ENCODE data around the gene SETD2. TPM values are rescaled to one million over a fixed set of nuclear protein-coding genes. Genes with fewer than 3 reads are reported as not detected.

The SETD2 gene
- total RNA-seq, 1 experiment from 2014 or later: 60.8 TPM

- no CpG with 5 or more reads among the region's 5 CpGs for WGBS (ENCODE audit: extremely low coverage, insufficient read length, low lambda C conversion rate)
- H3K23me2 ChIP-seq (ENCODE audit: insufficient read length, low read depth, low read length, poor library complexity, severe bottlenecking): peaks cover 6% of the 10 kb centered on the region
- DNase-seq: peak; percentile 68
These were observed 181.9 kb downstream of the SETD2 start for GRCh38 chr3:46981932-46982471.

More at GRCh38 chr3:46981932-46982471, 181.9 kb downstream of the SETD2 start:
- Histone ChIP-seq H3K79me2 (ENCODE audit: insufficient read depth, low read length) (peaks cover 4% of the 10 kb centered on the region; the same call in 1 of the 2 replicates), H3K9ac (ENCODE audit: extremely low read depth, insufficient read length, low read length) (no peak overlapping the region), H3K27me3 (ENCODE audit: insufficient read depth, low read length) (peaks cover 4% of the 10 kb centered on the region; the same call in 1 of the 2 replicates), H3K4me1 (ENCODE audit: insufficient read depth, low read length) (peaks cover 4% of the 10 kb centered on the region; the same call in 1 of the 2 replicates), H2BK12ac (ENCODE audit: insufficient read length, low read depth, low read length) (no peak overlapping the region), H4K91ac (ENCODE audit: insufficient read length, low read depth, low read length) (no peak overlapping the region), H4K5ac (ENCODE audit: insufficient read length, low read depth, low read length) (no peak overlapping the region), H3T11ph (ENCODE audit: low read length) (no peak overlapping the region), H2BK120ac (ENCODE audit: low read depth, low read length, poor library complexity, severe bottlenecking) (no peak overlapping the region), H2BK5ac (ENCODE audit: insufficient read length, low read length) (no peak overlapping the region), H4K20me1 (ENCODE audit: control insufficient read depth, insufficient read depth, insufficient read length) (no peaks in the 10 kb centered on the region), H3K9me3 (ENCODE audit: control insufficient read depth, low read depth, low read length) (no peaks in the 10 kb centered on the region), H2AK5ac (ENCODE audit: insufficient read length, low read length) (no peak overlapping the region), H3K56ac (ENCODE audit: insufficient read length, low read depth, low read length) (no peak overlapping the region), H2BK20ac (ENCODE audit: low read depth, low read length, poor library complexity, severe bottlenecking) (no peak overlapping the region), H3K18ac (ENCODE audit: insufficient read length, low read depth, low read length) (no peak overlapping the region), H3K27ac (ENCODE audit: insufficient read length, low read depth, low read length) (no peak overlapping the region), H3K79me1 (ENCODE audit: insufficient read depth, low read depth, low read length, poor library complexity, severe bottlenecking) (no peaks in the 10 kb centered on the region), H2BK15ac (ENCODE audit: low read depth, low read length) (no peak overlapping the region), H3K14ac (ENCODE audit: insufficient read depth, low read length) (no peak overlapping the region), H3K4ac (ENCODE audit: low read depth, low read length) (no peak overlapping the region), H3K4me2 (ENCODE audit: insufficient read depth, insufficient read length, low read length) (peak overlapping the region; percentile 2), H3K23ac (ENCODE audit: insufficient read length, low read depth, low read length) (no peak overlapping the region), H2AFZ (ENCODE audit: low read length) (no peak overlapping the region), H4K8ac (replicated peaks; ENCODE audit: insufficient read length, low read depth, low read length) (no peak overlapping the region)
- Mint-ChIP-seq H3K4me3 (peak overlapping the region in 1 of 2 experiments; percentile 58; a peak in 2 of 5 replicates), H3K36me3 (ENCODE audit: insufficient read depth in 1 of 3, low read depth in 3 of 3) (peaks cover 0 to 1% (median 0%) of the 10 kb centered on the region in 3 experiments; a peak in 3 of 7 replicates), H3K27me3 (ENCODE audit: low read depth) (peaks cover 3% of the 10 kb centered on the region; the same call in 1 of the 2 replicates), H3K9me3 (no peaks in the 10 kb centered on the region), H3K4me1 (peaks cover 39 to 48% of the 10 kb centered on the region in 2 experiments), H3K27ac (no peak overlapping the region)
- TF ChIP-seq CTCF (conservative IDR thresholded peaks at IDR 0.05): no peak

Data from H9 (cell line).